Liver (tissue), 9 donors: ENCODE results near the gene PCDH15. TPM values are rescaled to one million over a fixed set of nuclear protein-coding genes. Genes with fewer than 3 reads are reported as not detected.

Source experiments
- DNase-seq: peaks from one replicate; pipeline ENCODE4 v3.0.0-alpha.2; 2017; ENCODE audit warnings: low spot score
- H3K27ac ChIP-seq, 2 donors: one replicate each; pipeline ENCODE4 v1.7.0; 2013; ENCODE audit warnings: inconsistent platforms in 2 of 2, low read length in 2 of 2, control low read depth in 1 of 2, low read depth in 1 of 2, mild to moderate bottlenecking in 1 of 2
- H3K27me3 ChIP-seq, 4 donors: one replicate each; pipeline versions ENCODE4 v1.6.1 to v1.7.0; 2013; ENCODE audit warnings: low read length in 3 of 4, inconsistent platforms in 1 of 4, mild to moderate bottlenecking in 1 of 4, moderate library complexity in 1 of 4; ENCODE audit not compliant: control insufficient read depth in 4 of 4, insufficient read depth in 4 of 4
- H3K36me3 ChIP-seq, 4 donors: one replicate each; pipeline versions ENCODE4 v1.6.1 to v1.7.0; 2013; ENCODE audit warnings: low read length in 3 of 4, mild to moderate bottlenecking in 3 of 4, low read depth in 1 of 4, moderate library complexity in 1 of 4; ENCODE audit not compliant: control insufficient read depth in 4 of 4, insufficient read depth in 3 of 4
- H3K4me1 ChIP-seq, 4 donors: one replicate each; pipeline versions ENCODE4 v1.6.1 to v1.7.0; 2013; ENCODE audit warnings: low read length in 3 of 4, mild to moderate bottlenecking in 3 of 4, moderate library complexity in 1 of 4; ENCODE audit not compliant: control insufficient read depth in 4 of 4, insufficient read depth in 4 of 4
- H3K4me3 ChIP-seq, 3 donors: one replicate each; pipeline versions ENCODE4 v1.6.1 to v1.7.0; 2013; ENCODE audit warnings: low read length in 3 of 3, control low read depth in 1 of 3, low read depth in 1 of 3, mild to moderate bottlenecking in 1 of 3
- H3K9ac ChIP-seq, 2 donors: one replicate each; pipeline ENCODE4 v1.7.0; 2013; ENCODE audit warnings: low read length in 2 of 2, mild to moderate bottlenecking in 2 of 2, moderate library complexity in 2 of 2, control low read depth in 1 of 2, low read depth in 1 of 2
- H3K9me3 ChIP-seq, 4 donors: one replicate each; pipeline versions ENCODE4 v1.6.1 to v1.7.0; 2013; ENCODE audit warnings: low read length in 3 of 4; ENCODE audit not compliant: control insufficient read depth in 4 of 4
- EGR1 ChIP-seq, 2 donors: IDR thresholded peaks; 2 replicates each; pipeline ENCODE4 v1.6.1; 2016 to 2018; ENCODE audit warnings: antibody characterized with exemption in 2 of 2, low read depth in 2 of 2
- GABPA ChIP-seq, 2 donors: IDR thresholded peaks in 1 of 2; conservative IDR thresholded peaks in 1 of 2; 2 replicates each; pipeline ENCODE4 v1.6.1; 2016; ENCODE audit warnings: antibody characterized with exemption in 2 of 2, mild to moderate bottlenecking in 1 of 2, moderate library complexity in 1 of 2
- HNF4A ChIP-seq, 2 donors: conservative IDR thresholded peaks; 2 replicates each; pipeline ENCODE4 v1.6.1; 2016; ENCODE audit warnings: antibody characterized with exemption in 2 of 2, mild to moderate bottlenecking in 2 of 2
- HNF4G ChIP-seq: IDR thresholded peaks from 2 replicates; pipeline ENCODE4 v1.6.1; 2016; ENCODE audit warnings: antibody characterized with exemption
- RAD21 ChIP-seq, 2 donors: IDR thresholded peaks; 2 replicates each; pipeline ENCODE4 v1.6.1; 2016; ENCODE audit warnings: antibody characterized with exemption in 2 of 2, mild to moderate bottlenecking in 2 of 2
- RXRA ChIP-seq, 2 donors: IDR thresholded peaks; 2 replicates each; pipeline ENCODE4 v1.6.1; 2017 to 2018; ENCODE audit warnings: antibody characterized with exemption in 2 of 2, mild to moderate bottlenecking in 1 of 2
- SP1 ChIP-seq: IDR thresholded peaks from 2 replicates; pipeline ENCODE4 v1.6.1; 2018; ENCODE audit warnings: antibody characterized with exemption, mild to moderate bottlenecking
- TAF1 ChIP-seq: conservative IDR thresholded peaks from 2 replicates; pipeline ENCODE4 v1.6.1; 2016; ENCODE audit warnings: antibody characterized with exemption, mild to moderate bottlenecking
- YY1 ChIP-seq: IDR thresholded peaks from 2 replicates; pipeline ENCODE4 v1.6.1; 2016; ENCODE audit warnings: antibody characterized with exemption, mild to moderate bottlenecking
- ZBTB33 ChIP-seq: IDR thresholded peaks from 2 replicates; pipeline ENCODE4 v1.6.1; 2016; ENCODE audit warnings: antibody characterized with exemption
- WGBS: extraction: QIAGEN DNeasy Blood & Tissue Kit; methylation state at CpG from one replicate; pipeline ENCODE4 v1.1.7; 2013; 5-methylcytosine and 5-hydroxymethylcytosine counted together
- polyA plus RNA-seq, 2 donors: library from polyadenylated mRNA; stranded (reverse) in 1 of 2; unstranded in 1 of 2; fragments of 200-250 nt in 1 of 2; fragments of >200 nt in 1 of 2; fragmentation: Nextera tagmentation in 1 of 2; extraction: Ambion mirVana in 1 of 2; gene quantifications; one replicate each; pipeline versions ENCODE4 v1.2.1 to v1.2.3, GENCODE V29; 2013 to 2015
- total RNA-seq, 2 donors: library from RNA; depleted of rRNA; stranded (reverse); fragments of >200 nt; gene quantifications; one replicate each; pipeline ENCODE4 v1.2.3, GENCODE V29; 2014
- TF ChIP-seq, protein P1 (sequence below): IDR thresholded peaks from 2 replicates; pipeline ENCODE4 v1.6.1; 2016; ENCODE audit warnings: antibody characterized with exemption
- TF ChIP-seq, protein P2 (sequence below): fragments of 150-350 bp; IDR thresholded peaks from 2 replicates; pipeline ENCODE4 v1.5.1; 2017; ENCODE audit warnings: improper control_type of control experiment, low read depth, low read length; ENCODE audit not compliant: missing input control
- TF ChIP-seq, protein P3 (sequence below): IDR thresholded peaks from 2 replicates; pipeline ENCODE4 v1.6.1; 2016; ENCODE audit warnings: antibody characterized with exemption
- donor health status: healthy.
- donor health status: healthy.
- donor health status: healthy.
- donor health status: healthy.
- donor health status: healthy.

Gene PCDH15
- total and polyA plus RNA-seq, 4 donors, result 0.05 TPM; not detected in 3

DNA sequence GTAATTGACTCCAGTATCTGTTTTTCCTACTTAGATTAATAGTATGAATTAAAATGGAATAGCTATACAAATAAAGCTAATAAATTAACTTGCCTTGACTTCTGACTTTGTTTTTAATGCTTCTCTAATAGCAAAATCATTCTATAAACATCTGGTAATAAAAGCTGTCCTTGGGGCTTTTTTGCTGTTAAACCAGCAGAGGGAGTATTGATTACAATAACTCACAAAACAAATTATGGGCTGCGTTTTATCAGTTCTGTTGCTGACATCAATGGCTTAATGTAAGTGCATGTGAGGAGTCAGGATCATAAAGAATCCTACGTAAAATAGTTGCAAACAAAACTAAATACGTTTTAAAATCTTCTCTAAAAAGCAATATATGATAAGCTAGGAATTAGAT is 667.8 kb downstream of the PCDH15 start:
- no peaks in the 10 kb centered on the region for H3K4me1 ChIP-seq
- H3K36me3 ChIP-seq, result no peaks in the 10 kb centered on the region
- peak; percentile 32 to 55 for TF ChIP-seq RAD21 (IDR thresholded peaks at IDR 0.05)
- TF ChIP-seq, protein P1, sequence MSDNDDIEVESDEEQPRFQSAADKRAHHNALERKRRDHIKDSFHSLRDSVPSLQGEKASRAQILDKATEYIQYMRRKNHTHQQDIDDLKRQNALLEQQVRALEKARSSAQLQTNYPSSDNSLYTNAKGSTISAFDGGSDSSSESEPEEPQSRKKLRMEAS, result no peak
- TF ChIP-seq, protein P2, sequence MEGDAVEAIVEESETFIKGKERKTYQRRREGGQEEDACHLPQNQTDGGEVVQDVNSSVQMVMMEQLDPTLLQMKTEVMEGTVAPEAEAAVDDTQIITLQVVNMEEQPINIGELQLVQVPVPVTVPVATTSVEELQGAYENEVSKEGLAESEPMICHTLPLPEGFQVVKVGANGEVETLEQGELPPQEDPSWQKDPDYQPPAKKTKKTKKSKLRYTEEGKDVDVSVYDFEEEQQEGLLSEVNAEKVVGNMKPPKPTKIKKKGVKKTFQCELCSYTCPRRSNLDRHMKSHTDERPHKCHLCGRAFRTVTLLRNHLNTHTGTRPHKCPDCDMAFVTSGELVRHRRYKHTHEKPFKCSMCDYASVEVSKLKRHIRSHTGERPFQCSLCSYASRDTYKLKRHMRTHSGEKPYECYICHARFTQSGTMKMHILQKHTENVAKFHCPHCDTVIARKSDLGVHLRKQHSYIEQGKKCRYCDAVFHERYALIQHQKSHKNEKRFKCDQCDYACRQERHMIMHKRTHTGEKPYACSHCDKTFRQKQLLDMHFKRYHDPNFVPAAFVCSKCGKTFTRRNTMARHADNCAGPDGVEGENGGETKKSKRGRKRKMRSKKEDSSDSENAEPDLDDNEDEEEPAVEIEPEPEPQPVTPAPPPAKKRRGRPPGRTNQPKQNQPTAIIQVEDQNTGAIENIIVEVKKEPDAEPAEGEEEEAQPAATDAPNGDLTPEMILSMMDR, result peak; percentile 18
- DNase-seq, result no peak
- no peak overlapping the region for H3K27ac ChIP-seq
- no peaks in the 10 kb centered on the region for H3K9me3 ChIP-seq
- H3K27me3 ChIP-seq, result no peaks in the 10 kb centered on the region
- no peak overlapping the region for H3K4me3 ChIP-seq
- no peak overlapping the region for H3K9ac ChIP-seq
- WGBS, result 26% methylated on average over 3 of the region's 3 CpGs

GRCh38 chr10:54131833-54132232 is 669.2 kb downstream of the PCDH15 start:
- H3K36me3 ChIP-seq, result no peaks in the 10 kb centered on the region
- 78% methylated on average over 6 of the region's 6 CpGs for WGBS

GRCh38 chr10:54130394-54130793 is 670.6 kb downstream of the PCDH15 start:
- no peak overlapping the region for H3K9ac ChIP-seq
- TF ChIP-seq HNF4G, result no peak
- TF ChIP-seq, protein P3, sequence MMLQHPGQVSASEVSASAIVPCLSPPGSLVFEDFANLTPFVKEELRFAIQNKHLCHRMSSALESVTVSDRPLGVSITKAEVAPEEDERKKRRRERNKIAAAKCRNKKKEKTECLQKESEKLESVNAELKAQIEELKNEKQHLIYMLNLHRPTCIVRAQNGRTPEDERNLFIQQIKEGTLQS, result no peak
- TF ChIP-seq GABPA (IDR thresholded peaks at IDR 0.05 in 1 of 2, conservative IDR thresholded peaks at IDR 0.05 in 1 of 2), result no peak
- no peak for TF ChIP-seq SP1
- no peak for TF ChIP-seq ZBTB33

More at GRCh38 chr10:54131833-54132232, 669.2 kb downstream of the PCDH15 start:
- no peak overlapping the region for H3K27ac ChIP-seq
- H3K9me3 ChIP-seq, result no peaks in the 10 kb centered on the region
- H3K9ac ChIP-seq, result no peak overlapping the region
- H3K4me1 ChIP-seq, result no peaks in the 10 kb centered on the region
- TF ChIP-seq TAF1, result no peak
- TF ChIP-seq HNF4A (conservative IDR thresholded peaks at IDR 0.05), result no peak
- TF ChIP-seq EGR1 (IDR thresholded peaks at IDR 0.05; ENCODE audit: low read depth in 2 of 2), result no peak
- no peak for TF ChIP-seq YY1
- no peak for TF ChIP-seq RXRA (IDR thresholded peaks at IDR 0.05)
- no peak for TF ChIP-seq SP1
- TF ChIP-seq ZBTB33, result no peak
- TF ChIP-seq GABPA (IDR thresholded peaks at IDR 0.05 in 1 of 2, conservative IDR thresholded peaks at IDR 0.05 in 1 of 2), result no peak
- no peaks in the 10 kb centered on the region for H3K27me3 ChIP-seq
- no peak for DNase-seq
- no peak overlapping the region for H3K4me3 ChIP-seq

More at GRCh38 chr10:54130394-54130793, 670.6 kb downstream of the PCDH15 start:
- no peaks in the 10 kb centered on the region for H3K36me3 ChIP-seq
- DNase-seq, result no peak
- 70% methylated on average over 6 of the region's 6 CpGs for WGBS
- no peak overlapping the region for H3K4me3 ChIP-seq
- H3K27ac ChIP-seq, result no peak overlapping the region
- H3K27me3 ChIP-seq, result no peaks in the 10 kb centered on the region
- no peaks in the 10 kb centered on the region for H3K4me1 ChIP-seq
- no peaks in the 10 kb centered on the region for H3K9me3 ChIP-seq
